ENCODE measurements around the gene ATRAID.

The ATRAID gene

DNA sequence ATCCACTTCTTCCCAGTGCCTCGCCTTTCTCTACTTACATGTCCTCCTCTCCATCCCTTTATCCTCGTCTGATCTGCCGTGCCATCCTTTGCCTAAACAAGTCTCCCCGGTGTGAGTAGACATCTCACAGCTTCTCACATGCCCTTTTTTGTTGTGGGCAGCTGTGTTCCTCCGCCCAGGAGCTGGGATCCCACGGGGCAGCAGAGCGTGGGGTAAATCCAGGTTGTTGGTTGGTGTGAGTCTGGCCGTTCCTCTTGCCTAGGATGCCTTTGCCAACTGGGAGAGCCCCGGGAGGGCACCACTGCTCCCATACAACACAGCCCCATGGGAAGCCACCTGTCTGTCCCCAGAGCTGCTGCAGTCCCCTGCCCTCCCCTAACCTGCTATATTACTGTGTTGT is 28.6 kb downstream of the ATRAID start:
- no peak for DNase-seq (ENCODE audit: low read depth in 1 of 2, low spot score in 1 of 2)
- TF ChIP-seq POLR2AphosphoS5 (IDR thresholded peaks at IDR 0.05; ENCODE audit: low read depth) = no peak
- Histone ChIP-seq H3K4me3 (replicated peaks; ENCODE audit: insufficient read depth, low read length) (no peak overlapping the region), H3K27ac (replicated peaks) (no peak overlapping the region), H3K27me3 (ENCODE audit: insufficient read depth, poor library complexity, severe bottlenecking) (no peaks in the 10 kb centered on the region)

DNA sequence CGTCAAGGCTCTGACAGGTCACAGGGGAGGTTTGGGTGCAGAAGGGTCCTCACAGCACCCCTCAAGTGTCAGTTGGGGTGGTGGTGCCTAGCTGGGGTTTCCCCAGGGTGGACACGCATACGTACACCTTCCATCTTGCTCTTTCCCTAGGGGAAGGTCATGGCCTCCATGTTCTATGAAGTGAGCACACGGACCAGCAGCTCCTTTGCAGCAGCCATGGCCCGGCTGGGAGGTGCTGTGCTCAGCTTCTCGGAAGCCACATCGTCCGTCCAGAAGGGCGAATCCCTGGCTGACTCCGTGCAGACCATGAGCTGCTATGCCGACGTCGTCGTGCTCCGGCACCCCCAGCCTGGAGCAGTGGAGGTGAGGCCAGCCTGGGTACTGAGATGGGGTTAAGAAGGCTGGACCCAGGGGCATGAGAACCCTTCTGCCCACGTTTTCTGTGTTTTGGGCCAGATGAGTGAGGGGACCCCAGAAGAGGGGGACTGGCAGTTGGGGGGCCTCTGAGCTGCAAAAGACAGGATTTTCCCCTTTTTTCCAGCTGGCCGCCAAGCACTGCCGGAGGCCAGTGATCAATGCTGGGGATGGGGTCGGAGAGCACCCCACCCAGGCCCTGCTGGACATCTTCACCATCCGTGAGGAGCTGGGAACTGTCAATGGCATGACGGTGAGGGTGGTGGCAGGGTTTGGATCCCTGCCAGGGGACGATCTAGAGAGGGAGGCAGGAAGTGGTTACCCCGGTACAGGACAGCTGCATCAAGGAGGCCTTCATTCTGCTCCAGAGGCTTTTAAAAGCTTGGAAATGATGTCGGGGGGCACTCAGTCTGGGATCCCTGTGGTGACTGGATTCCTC is 30.1 kb downstream of the ATRAID start:
- H3K4me3 ChIP-seq (replicated peaks; ENCODE audit: insufficient read depth, low read length) = no peak overlapping the region
- no peak for TF ChIP-seq CTCF (IDR thresholded peaks at IDR 0.05; ENCODE audit: insufficient read depth, low read length)
- no peak for TF ChIP-seq GABPA (IDR thresholded peaks at IDR 0.05; ENCODE audit: low read depth)
- TF ChIP-seq SPI1 (IDR thresholded peaks at IDR 0.05; ENCODE audit: borderline replicate concordance, low read depth) = no peak
- TF ChIP-seq, protein P1, sequence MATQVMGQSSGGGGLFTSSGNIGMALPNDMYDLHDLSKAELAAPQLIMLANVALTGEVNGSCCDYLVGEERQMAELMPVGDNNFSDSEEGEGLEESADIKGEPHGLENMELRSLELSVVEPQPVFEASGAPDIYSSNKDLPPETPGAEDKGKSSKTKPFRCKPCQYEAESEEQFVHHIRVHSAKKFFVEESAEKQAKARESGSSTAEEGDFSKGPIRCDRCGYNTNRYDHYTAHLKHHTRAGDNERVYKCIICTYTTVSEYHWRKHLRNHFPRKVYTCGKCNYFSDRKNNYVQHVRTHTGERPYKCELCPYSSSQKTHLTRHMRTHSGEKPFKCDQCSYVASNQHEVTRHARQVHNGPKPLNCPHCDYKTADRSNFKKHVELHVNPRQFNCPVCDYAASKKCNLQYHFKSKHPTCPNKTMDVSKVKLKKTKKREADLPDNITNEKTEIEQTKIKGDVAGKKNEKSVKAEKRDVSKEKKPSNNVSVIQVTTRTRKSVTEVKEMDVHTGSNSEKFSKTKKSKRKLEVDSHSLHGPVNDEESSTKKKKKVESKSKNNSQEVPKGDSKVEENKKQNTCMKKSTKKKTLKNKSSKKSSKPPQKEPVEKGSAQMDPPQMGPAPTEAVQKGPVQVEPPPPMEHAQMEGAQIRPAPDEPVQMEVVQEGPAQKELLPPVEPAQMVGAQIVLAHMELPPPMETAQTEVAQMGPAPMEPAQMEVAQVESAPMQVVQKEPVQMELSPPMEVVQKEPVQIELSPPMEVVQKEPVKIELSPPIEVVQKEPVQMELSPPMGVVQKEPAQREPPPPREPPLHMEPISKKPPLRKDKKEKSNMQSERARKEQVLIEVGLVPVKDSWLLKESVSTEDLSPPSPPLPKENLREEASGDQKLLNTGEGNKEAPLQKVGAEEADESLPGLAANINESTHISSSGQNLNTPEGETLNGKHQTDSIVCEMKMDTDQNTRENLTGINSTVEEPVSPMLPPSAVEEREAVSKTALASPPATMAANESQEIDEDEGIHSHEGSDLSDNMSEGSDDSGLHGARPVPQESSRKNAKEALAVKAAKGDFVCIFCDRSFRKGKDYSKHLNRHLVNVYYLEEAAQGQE (IDR thresholded peaks at IDR 0.05; ENCODE audit: insufficient replicate concordance, low read depth) = no peak
- no peak for TF ChIP-seq POLR2AphosphoS5 (IDR thresholded peaks at IDR 0.05; ENCODE audit: low read depth)
- no peak overlapping the region for H3K27ac ChIP-seq (replicated peaks)
- H3K27me3 ChIP-seq (ENCODE audit: insufficient read depth, poor library complexity, severe bottlenecking) = no peaks in the 10 kb centered on the region
- DNase-seq (ENCODE audit: low read depth in 1 of 2, low spot score in 1 of 2) = no peak

GRCh38 chr2:27242614-27242951 is 30.7 kb downstream of the ATRAID start:
- H3K4me3 ChIP-seq (replicated peaks; ENCODE audit: insufficient read depth, low read length) = no peak overlapping the region
- no peak for TF ChIP-seq SPI1 (IDR thresholded peaks at IDR 0.05; ENCODE audit: borderline replicate concordance, low read depth)
- TF ChIP-seq GABPA (IDR thresholded peaks at IDR 0.05; ENCODE audit: low read depth) = no peak
- TF ChIP-seq, protein P1 (IDR thresholded peaks at IDR 0.05; ENCODE audit: insufficient replicate concordance, low read depth) = no peak
- no peak for TF ChIP-seq POLR2AphosphoS5 (IDR thresholded peaks at IDR 0.05; ENCODE audit: low read depth)
- no peak for TF ChIP-seq CTCF (IDR thresholded peaks at IDR 0.05; ENCODE audit: insufficient read depth, low read length)
- H3K27ac ChIP-seq (replicated peaks) = no peak overlapping the region
- DNase-seq (ENCODE audit: low read depth in 1 of 2, low spot score in 1 of 2) = no peak
- no peaks in the 10 kb centered on the region for H3K27me3 ChIP-seq (ENCODE audit: insufficient read depth, poor library complexity, severe bottlenecking)

- DNase-seq (ENCODE audit: low read depth in 1 of 2, low spot score in 1 of 2) = no peak
- Histone ChIP-seq H3K27me3 (ENCODE audit: insufficient read depth, poor library complexity, severe bottlenecking) (no peaks in the 10 kb centered on the region), H3K27ac (replicated peaks) (no peak overlapping the region), H3K4me3 (replicated peaks; ENCODE audit: insufficient read depth, low read length) (no peak overlapping the region)
- TF ChIP-seq, protein P1 (IDR thresholded peaks at IDR 0.05; ENCODE audit: insufficient replicate concordance, low read depth) = no peak
- TF ChIP-seq CTCF (IDR thresholded peaks at IDR 0.05; ENCODE audit: insufficient read depth, low read length) = no peak
- no peak for TF ChIP-seq POLR2AphosphoS5 (IDR thresholded peaks at IDR 0.05; ENCODE audit: low read depth)
- TF ChIP-seq SPI1 (IDR thresholded peaks at IDR 0.05; ENCODE audit: borderline replicate concordance, low read depth) = no peak
- TF ChIP-seq GABPA (IDR thresholded peaks at IDR 0.05; ENCODE audit: low read depth) = no peak
Measured at GRCh38 chr2:27243391-27244130, 31.7 kb downstream of the ATRAID start.
